K562 (cell line): ENCODE measurements around the gene GOLGB1. TPM values are rescaled to one million over a fixed set of nuclear protein-coding genes. Genes with fewer than 3 reads are reported as not detected.

ENCODE experiments used
- ARNT ChIP-seq, 2 experiments: fragments of 450-650 bp; IDR thresholded peaks; 2 replicates each; pipeline ENCODE4 v1.6.1; 2016; ENCODE audit warnings: mild to moderate bottlenecking in 1 of 2
- CEBPG ChIP-seq, 3 experiments: fragments of 200-800 bp in 1 of 3; sonication (Bioruptor generic) in 1 of 3; sonication (generic) in 1 of 3; formaldehyde crosslinking in 1 of 3; IDR thresholded peaks in 2 of 3; conservative IDR thresholded peaks in 1 of 3; 2 replicates each; pipeline versions ENCODE4 v1.6.1 to v1.8.0; 2016 to 2022; ENCODE audit warnings: missing compliant biosample characterization in 2 of 3, missing genetic modification characterization in 2 of 3, mild to moderate bottlenecking in 1 of 3, missing genetic modification reagents in 1 of 3
- E2F8 ChIP-seq: fragments of 450-650 bp; IDR thresholded peaks from 2 replicates; pipeline ENCODE4 v1.7.1; 2018; ENCODE audit warnings: mild to moderate bottlenecking, low read depth; ENCODE audit not compliant: partially characterized antibody
- MAZ ChIP-seq, 2 experiments: fragments of 450-650 bp in 1 of 2; sonication (generic) in 1 of 2; formaldehyde crosslinking; IDR thresholded peaks in 1 of 2; conservative IDR thresholded peaks in 1 of 2; 2 replicates each; pipeline versions ENCODE4 v1.4.0 to v1.5.0; 2020; ENCODE audit warnings: mild to moderate bottlenecking in 1 of 2, missing genetic modification reagents in 1 of 2
- RBBP5 ChIP-seq: fragments of 200-600 bp; sonication (generic); IDR thresholded peaks from 2 replicates; pipeline ENCODE4 v1.6.1; 2012; ENCODE audit warnings: borderline replicate concordance, mild to moderate bottlenecking, low read length, control low read depth, inconsistent platforms; ENCODE audit not compliant: insufficient read depth, poor library complexity, severe bottlenecking
- RBM14 ChIP-seq: fragments of 200-400 bp; formaldehyde crosslinking; IDR thresholded peaks from 2 replicates; pipeline ENCODE4 v1.6.1; 2018; ENCODE audit warnings: low read depth, mild to moderate bottlenecking, low read length, moderate library complexity, borderline replicate concordance; ENCODE audit not compliant: insufficient read depth
- RHOXF2B ChIP-seq: fragments of 250-450 bp; sonication (Bioruptor Pico); conservative IDR thresholded peaks from 2 replicates; pipeline ENCODE4 v1.5.1; 2021
- TAF7 ChIP-seq: fragments of 450-650 bp; IDR thresholded peaks from 2 replicates; pipeline ENCODE4 v1.6.1; 2016; ENCODE audit warnings: missing genetic modification characterization, missing compliant biosample characterization
- ZNF140 ChIP-seq: fragments of 250-450 bp; sonication (Bioruptor Pico); IDR thresholded peaks from 2 replicates; pipeline ENCODE4 v1.8.0; 2021; ENCODE audit warnings: moderate library complexity, mild to moderate bottlenecking, inconsistent platforms
- polyA plus RNA-seq, 8 experiments: library from polyadenylated mRNA; depleted of rRNA in 4 of 8; stranded (reverse) in 5 of 8; unstranded in 3 of 8; fragments of >200 nt; fragmentation: Nextera tagmentation in 2 of 8; fragmentation: Illumina TruSeq in 1 of 8; extraction: Ambion mirVana in 2 of 8; extraction: Trizol in 1 of 8; gene quantifications; 2 replicates each; pipeline versions ENCODE4 v1.2.1 to v1.2.3, GENCODE V29; 2011 to 2014; ENCODE audit warnings: inconsistent platforms in 1 of 8, missing spikeins in 1 of 8
- total RNA-seq, 7 experiments: library from RNA; depleted of rRNA in 6 of 7; stranded (reverse); fragments of >200 nt in 6 of 7; fragmentation: Illumina TruSeq in 2 of 7; extraction: Trizol in 2 of 7; gene quantifications; 2 replicates each; pipeline versions ENCODE4 v1.2.1 to v1.2.3, GENCODE V29; 2011 to 2021; ENCODE audit warnings: low replicate concordance in 1 of 7
- TF ChIP-seq, protein P1 (sequence below): fragments of 450-650 bp; IDR thresholded peaks from one replicate; pipeline ENCODE4 v1.6.1; 2018; ENCODE audit warnings: mild to moderate bottlenecking, moderate library complexity; ENCODE audit not compliant: partially characterized antibody
- TF ChIP-seq, protein P2 (sequence below), 2 experiments: fragments of 250-450 bp in 1 of 2; fragments of 450-650 bp in 1 of 2; sonication (Bioruptor Pico) in 1 of 2; IDR thresholded peaks; 2 replicates each; pipeline versions ENCODE4 v1.6.1 to v1.8.0; 2016 to 2021; ENCODE audit warnings: mild to moderate bottlenecking in 2 of 2, moderate library complexity in 2 of 2, missing compliant biosample characterization in 1 of 2, missing genetic modification characterization in 1 of 2

GOLGB1 gene
- total and polyA plus RNA-seq, 9 of the 15 experiments (the other 6 are each of a cell fraction or from before 2014, with no cell fraction given) = 4.0 to 16.3 (median 9.7) TPM

DNA sequence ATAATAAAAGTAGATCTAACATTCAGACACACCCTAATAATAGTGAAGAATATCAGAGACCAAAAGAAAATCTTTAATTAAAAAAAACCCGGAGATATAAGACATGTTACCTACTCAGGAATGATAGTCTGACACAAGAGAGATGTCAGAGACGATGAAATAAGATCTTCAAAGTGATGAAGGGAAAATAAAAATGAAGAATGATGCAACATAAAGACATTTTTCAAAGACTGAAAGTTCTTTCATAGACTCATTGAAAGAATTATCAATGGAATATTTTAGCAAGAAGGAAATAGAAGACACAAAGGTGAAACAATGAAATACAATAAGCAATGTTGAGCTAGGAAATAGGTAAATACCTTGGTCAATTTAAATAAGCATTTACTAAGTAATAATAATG lies 108.4 kb downstream of the GOLGB1 start (continued):
- TF ChIP-seq RBM14 (no peak), RBBP5 (no peak), CEBPG (CRISPR knock-in tag; IDR thresholded peaks at IDR 0.05) (no peak), CEBPG (tag; conservative IDR thresholded peaks at IDR 0.05 in 1 of 2, IDR thresholded peaks at IDR 0.05 in 1 of 2) (peak; percentile 28 to 69; a peak in 2 of 4 replicates), RHOXF2B (CRISPR knock-in tag) (no peak), E2F8 (no peak), ARNT (IDR thresholded peaks at IDR 0.05) (no peak), TAF7 (tag) (no peak), MAZ (CRISPR knock-in tag; conservative IDR thresholded peaks at IDR 0.05 in 1 of 2, IDR thresholded peaks at IDR 0.05 in 1 of 2) (no peak), ZNF140 (CRISPR knock-in tag) (no peak)
- TF ChIP-seq, protein P1, sequence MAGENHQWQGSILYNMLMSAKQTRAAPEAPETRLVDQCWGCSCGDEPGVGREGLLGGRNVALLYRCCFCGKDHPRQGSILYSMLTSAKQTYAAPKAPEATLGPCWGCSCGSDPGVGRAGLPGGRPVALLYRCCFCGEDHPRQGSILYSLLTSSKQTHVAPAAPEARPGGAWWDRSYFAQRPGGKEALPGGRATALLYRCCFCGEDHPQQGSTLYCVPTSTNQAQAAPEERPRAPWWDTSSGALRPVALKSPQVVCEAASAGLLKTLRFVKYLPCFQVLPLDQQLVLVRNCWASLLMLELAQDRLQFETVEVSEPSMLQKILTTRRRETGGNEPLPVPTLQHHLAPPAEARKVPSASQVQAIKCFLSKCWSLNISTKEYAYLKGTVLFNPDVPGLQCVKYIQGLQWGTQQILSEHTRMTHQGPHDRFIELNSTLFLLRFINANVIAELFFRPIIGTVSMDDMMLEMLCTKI = no peak
- TF ChIP-seq, protein P2, sequence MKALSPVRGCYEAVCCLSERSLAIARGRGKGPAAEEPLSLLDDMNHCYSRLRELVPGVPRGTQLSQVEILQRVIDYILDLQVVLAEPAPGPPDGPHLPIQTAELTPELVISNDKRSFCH (CRISPR knock-in tag; IDR thresholded peaks at IDR 0.05) = no peak
- TF ChIP-seq, protein P2 (tag; IDR thresholded peaks at IDR 0.05) = no peak
